Aortic smooth muscle cell (primary cell): ENCODE results near the gene GIN1. TPM values are rescaled to one million over a fixed set of nuclear protein-coding genes. Genes with fewer than 3 reads are reported as not detected.

Experiments used
- total RNA-seq: library from RNA; depleted of rRNA; stranded (reverse); fragments of >200 nt; gene quantifications from 2 replicates; pipeline ENCODE4 v1.2.3, GENCODE V29; 2014

The GIN1 gene, protein sequence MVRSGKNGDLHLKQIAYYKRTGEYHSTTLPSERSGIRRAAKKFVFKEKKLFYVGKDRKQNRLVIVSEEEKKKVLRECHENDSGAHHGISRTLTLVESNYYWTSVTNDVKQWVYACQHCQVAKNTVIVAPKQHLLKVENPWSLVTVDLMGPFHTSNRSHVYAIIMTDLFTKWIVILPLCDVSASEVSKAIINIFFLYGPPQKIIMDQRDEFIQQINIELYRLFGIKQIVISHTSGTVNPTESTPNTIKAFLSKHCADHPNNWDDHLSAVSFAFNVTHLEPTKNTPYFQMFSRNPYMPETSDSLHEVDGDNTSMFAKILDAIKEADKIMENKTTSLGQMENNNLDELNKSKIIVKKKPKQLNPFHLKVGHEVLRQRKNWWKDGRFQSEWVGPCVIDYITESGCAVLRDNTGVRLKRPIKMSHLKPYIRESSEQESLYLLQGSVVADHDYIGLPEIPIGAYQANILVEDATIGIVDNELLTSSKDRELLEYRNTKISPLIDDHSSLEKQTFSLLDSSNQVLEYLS
- total RNA-seq, result 5.3 and 7.8 TPM in 2 replicates

DNA sequence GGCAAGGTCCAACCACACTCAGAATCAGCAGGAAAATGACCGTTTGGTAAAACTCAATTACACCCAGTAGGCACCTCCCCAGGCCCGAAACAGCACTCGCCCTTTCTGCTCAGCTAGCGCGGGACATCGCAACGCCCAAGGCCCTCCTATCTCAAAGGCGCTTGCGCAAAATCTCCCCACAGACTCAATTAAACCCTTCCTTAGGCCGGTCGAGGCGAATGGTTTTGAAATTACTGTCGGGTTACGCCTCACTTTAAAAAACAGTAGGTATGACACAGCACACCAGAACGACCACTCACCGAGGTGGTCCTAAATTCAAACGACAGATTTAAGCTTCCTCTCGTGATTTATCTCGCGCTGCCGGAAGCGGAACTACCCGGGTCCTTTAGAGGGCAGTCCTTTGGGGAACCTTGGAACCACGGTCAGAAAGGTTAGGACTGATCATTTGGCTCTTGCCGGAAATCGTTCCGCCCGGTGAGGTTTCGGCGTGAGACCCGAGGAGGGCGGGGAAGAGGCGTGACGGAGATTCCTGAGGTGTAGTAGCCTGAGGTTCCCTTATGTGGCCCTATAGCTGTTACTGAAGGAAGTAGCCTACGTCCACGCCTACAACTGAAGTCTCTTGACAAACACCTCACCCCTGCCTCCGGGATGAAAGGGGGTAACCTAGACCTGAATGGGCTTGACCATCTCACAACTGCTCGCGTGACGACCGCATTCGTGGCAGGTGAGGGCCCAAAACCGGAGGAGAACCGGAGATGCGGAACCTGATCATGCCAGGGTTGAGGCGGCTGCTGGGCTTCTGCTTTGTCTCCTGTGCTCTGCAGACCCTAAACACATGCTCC, at the start of gene GIN1, which contains the start of gene PPIP5K2:
TSS of gene GIN1 (minus strand) at position 374 of the 842 bp plus-strand sequence. CDS start 11,431 bp downstream, outside the sequence.
TSS of gene PPIP5K2 (plus strand) at position 537 of the 842 bp plus-strand sequence. CDS start 9,289 bp downstream, outside the sequence.

Other genes with a start within 250 kb of the GIN1 start
- gene PPIP5K2, start 163 bp upstream of the GIN1 start, total RNA-seq, result 46.5 and 58.3 TPM in 2 replicates
- 9.2 and 9.9 TPM in 2 replicates for gene MACIR, start 138.6 kb upstream of the GIN1 start, total RNA-seq